Epithelial cell of proximal tubule (primary cell): ENCODE measurements around the gene P2RX3. TPM values are rescaled to one million over a fixed set of nuclear protein-coding genes. Genes with fewer than 3 reads are reported as not detected.

ENCODE experiments used
- DNase-seq: peaks from one replicate; pipeline ENCODE4 v3.0.0-alpha.2; 2011; ENCODE audit warnings: low read depth
- H3K4me3 ChIP-seq: 2 replicates; pipeline ENCODE4 v1.5.1; 2011; ENCODE audit warnings: low read depth, mild to moderate bottlenecking, low read length
- CTCF ChIP-seq: conservative IDR thresholded peaks from 2 replicates; pipeline ENCODE4 v1.5.1; 2012; ENCODE audit warnings: low read depth, mild to moderate bottlenecking, low read length
- total RNA-seq: library from RNA; depleted of rRNA; stranded (reverse); fragments of >200 nt; gene quantifications from 2 replicates; pipeline ENCODE4 v1.2.3, GENCODE V29; 2015

P2RX3 gene
- total RNA-seq, 1 donor from 2014 or later: not detected

- no peak for TF ChIP-seq CTCF
- no peak for DNase-seq
- H3K4me3 ChIP-seq: no peak overlapping the region
Observed at GRCh38 chr11:57315491-57315890, 22.7 kb upstream of the P2RX3 start.

GRCh38 chr11:57316017-57316416, 22.1 kb upstream of the P2RX3 start:
- TF ChIP-seq CTCF: no peak

GRCh38 chr11:57318178-57318577, 20.0 kb upstream of the P2RX3 start:
- no peak for TF ChIP-seq CTCF
- no peak for DNase-seq
- H3K4me3 ChIP-seq: no peak overlapping the region

More at GRCh38 chr11:57316017-57316416, 22.1 kb upstream of the P2RX3 start:
- H3K4me3 ChIP-seq: no peak overlapping the region
- DNase-seq: no peak

GRCh38 chr11:57320067-57320718, 18.0 kb upstream of the P2RX3 start:
- no peak overlapping the region for H3K4me3 ChIP-seq
- TF ChIP-seq CTCF: no peak
- DNase-seq: no peak

- H3K4me3 ChIP-seq: peak overlapping the region; percentile 94
- no peak for TF ChIP-seq CTCF
- DNase-seq: no peak
Observed at GRCh38 chr11:57320719-57321387, 17.3 kb upstream of the P2RX3 start.

- peak overlapping the region; percentile 94 for H3K4me3 ChIP-seq
- no peak for TF ChIP-seq CTCF
- no peak for DNase-seq
Observed at GRCh38 chr11:57321388-57322255, 16.5 kb upstream of the P2RX3 start.
